Measurements from ENCODE around the gene ID3. TPM values are rescaled to one million over a fixed set of nuclear protein-coding genes. Genes with fewer than 3 reads are reported as not detected.

The ID3 gene
- total and polyA plus RNA-seq, 9 of the 15 experiments (the other 6 are each of a cell fraction or from before 2014, with no cell fraction given): 6.8 to 59.8 (median 23.5) TPM

- TF ChIP-seq MCM7 (IDR thresholded peaks at IDR 0.05): no peak
- TF ChIP-seq SP1 (CRISPR knock-in tag; IDR thresholded peaks at IDR 0.05): peak; percentile 47; the same call in 1 of the 2 replicates
- TF ChIP-seq MNT (conservative IDR thresholded peaks at IDR 0.05): peak; percentile 56 to 74; a peak in 3 of 4 replicates
- TF ChIP-seq ZNF583 (CRISPR knock-in tag; IDR thresholded peaks at IDR 0.05): no peak
- TF ChIP-seq KAT2B (IDR thresholded peaks at IDR 0.05; ENCODE audit: low read depth, low read length): no peak
- no peak for TF ChIP-seq ZNF436 (CRISPR knock-in tag; IDR thresholded peaks at IDR 0.05)
- no peak for TF ChIP-seq PURB (CRISPR knock-in tag; IDR thresholded peaks at IDR 0.05; ENCODE audit: low read depth)
- no peak for TF ChIP-seq ATF1 (CRISPR knock-in tag; IDR thresholded peaks at IDR 0.05)
- peak; percentile 81 for TF ChIP-seq ATF1 (tag; IDR thresholded peaks at IDR 0.05)
- peak in 1 of 2 experiments; percentile 45; a peak in 1 of 4 replicates for TF ChIP-seq ZMIZ1 (IDR thresholded peaks at IDR 0.05; ENCODE audit: low read depth in 2 of 2, low read length in 2 of 2)
- no peak for TF ChIP-seq ZNF717 (CRISPR knock-in tag; IDR thresholded peaks at IDR 0.05)
- peak; percentile 66 for TF ChIP-seq NFIC (IDR thresholded peaks at IDR 0.05)
- TF ChIP-seq ILF3 (IDR thresholded peaks at IDR 0.05; ENCODE audit: borderline replicate concordance): no peak
- TF ChIP-seq PTRF (tag; IDR thresholded peaks at IDR 0.05): no peak
- peak; percentile 49; the same call in 1 of the 2 replicates for TF ChIP-seq ZNF124 (CRISPR knock-in tag; IDR thresholded peaks at IDR 0.05)
- TF ChIP-seq PHF8 (IDR thresholded peaks at IDR 0.05; ENCODE audit: borderline replicate concordance, low read length): peak; percentile 66; the same call in 1 of the 2 replicates
- no peak for TF ChIP-seq LARP7 (IDR thresholded peaks at IDR 0.05)
- no peak for TF ChIP-seq STAT5B (CRISPR knock-in tag; IDR thresholded peaks at IDR 0.05)
- TF ChIP-seq ARID3B (CRISPR knock-in tag; IDR thresholded peaks at IDR 0.05; ENCODE audit: borderline replicate concordance): peak; percentile 55; the same call in 1 of the 2 replicates
- peak; percentile 34; the same call in 1 of the 2 replicates for TF ChIP-seq HDAC8 (tag; IDR thresholded peaks at IDR 0.05)
- TF ChIP-seq ZNF197 (CRISPR knock-in tag; IDR thresholded peaks at IDR 0.05; ENCODE audit: low read depth): 0 out of 2 replicates have a peak, but pooled peaks have one; percentile 33
- peak; percentile 82 for TF ChIP-seq CXXC5 (CRISPR knock-in tag; IDR thresholded peaks at IDR 0.05)
- no peak for TF ChIP-seq NELFE (IDR thresholded peaks at IDR 0.05; ENCODE audit: insufficient read depth, insufficient read length)
- 0 out of 2 replicates have a peak, but pooled peaks have one; percentile 71 for TF ChIP-seq ZNF282 (CRISPR knock-in tag; IDR thresholded peaks at IDR 0.05)
Measured at GRCh38 chr1:23530747-23531561, 28.3 kb downstream of the ID3 start, which contains the start of gene E2F2 (continued).
